ENCODE measurements around the gene PLCD3. TPM values are rescaled to one million over a fixed set of nuclear protein-coding genes. Genes with fewer than 3 reads are reported as not detected.

Gene PLCD3
- total and polyA plus RNA-seq, 2 of the 13 experiments (the other 11 are each of a cell fraction or from before 2014, with no cell fraction given): 11.3 to 39.1 TPM

- TF ChIP-seq ZKSCAN8 (CRISPR knock-in tag; IDR thresholded peaks at IDR 0.05; ENCODE audit: borderline replicate concordance) (no peak), NFATC3 (CRISPR knock-in tag; IDR thresholded peaks at IDR 0.05) (no peak), ZSCAN5A (CRISPR knock-in tag; IDR thresholded peaks at IDR 0.05; ENCODE audit: borderline replicate concordance) (0 out of 2 replicates have a peak, but pooled peaks have one; percentile 52), SALL2 (CRISPR knock-in tag; IDR thresholded peaks at IDR 0.05) (no peak), ZNF350 (CRISPR knock-in tag; IDR thresholded peaks at IDR 0.05; ENCODE audit: borderline replicate concordance, low read depth) (peak; percentile 69; the same call in 1 of the 2 replicates), ZNF44 (CRISPR knock-in tag; IDR thresholded peaks at IDR 0.05) (no peak), TMF1 (CRISPR knock-in tag; IDR thresholded peaks at IDR 0.05; ENCODE audit: low read depth) (no peak), ZNF275 (CRISPR knock-in tag; IDR thresholded peaks at IDR 0.05; ENCODE audit: borderline replicate concordance) (no peak), ZNF530 (CRISPR knock-in tag; IDR thresholded peaks at IDR 0.05; ENCODE audit: low read depth) (no peak), HOXA3 (CRISPR knock-in tag; IDR thresholded peaks at IDR 0.05) (no peak), NFIC (IDR thresholded peaks at IDR 0.05; ENCODE audit: low read length) (0 out of 2 replicates have a peak, but pooled peaks have one; percentile 8), JDP2 (CRISPR knock-in tag; IDR thresholded peaks at IDR 0.05; ENCODE audit: borderline replicate concordance) (no peak), ZNF788 (CRISPR knock-in tag; IDR thresholded peaks at IDR 0.05; ENCODE audit: borderline replicate concordance) (no peak), ZNF790 (CRISPR knock-in tag; IDR thresholded peaks at IDR 0.05; ENCODE audit: borderline replicate concordance) (no peak), RFX3 (CRISPR knock-in tag; IDR thresholded peaks at IDR 0.05) (no peak), MAFG (CRISPR knock-in tag; IDR thresholded peaks at IDR 0.05) (no peak), ZNF713 (CRISPR knock-in tag; IDR thresholded peaks at IDR 0.05) (no peak), ZNF343 (CRISPR knock-in tag; IDR thresholded peaks at IDR 0.05) (no peak)
- TF ChIP-seq, protein P1, sequence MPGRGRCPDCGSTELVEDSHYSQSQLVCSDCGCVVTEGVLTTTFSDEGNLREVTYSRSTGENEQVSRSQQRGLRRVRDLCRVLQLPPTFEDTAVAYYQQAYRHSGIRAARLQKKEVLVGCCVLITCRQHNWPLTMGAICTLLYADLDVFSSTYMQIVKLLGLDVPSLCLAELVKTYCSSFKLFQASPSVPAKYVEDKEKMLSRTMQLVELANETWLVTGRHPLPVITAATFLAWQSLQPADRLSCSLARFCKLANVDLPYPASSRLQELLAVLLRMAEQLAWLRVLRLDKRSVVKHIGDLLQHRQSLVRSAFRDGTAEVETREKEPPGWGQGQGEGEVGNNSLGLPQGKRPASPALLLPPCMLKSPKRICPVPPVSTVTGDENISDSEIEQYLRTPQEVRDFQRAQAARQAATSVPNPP (CRISPR knock-in tag; IDR thresholded peaks at IDR 0.05): 0 out of 2 replicates have a peak, but pooled peaks have one; percentile 22
- TF ChIP-seq, protein P2, sequence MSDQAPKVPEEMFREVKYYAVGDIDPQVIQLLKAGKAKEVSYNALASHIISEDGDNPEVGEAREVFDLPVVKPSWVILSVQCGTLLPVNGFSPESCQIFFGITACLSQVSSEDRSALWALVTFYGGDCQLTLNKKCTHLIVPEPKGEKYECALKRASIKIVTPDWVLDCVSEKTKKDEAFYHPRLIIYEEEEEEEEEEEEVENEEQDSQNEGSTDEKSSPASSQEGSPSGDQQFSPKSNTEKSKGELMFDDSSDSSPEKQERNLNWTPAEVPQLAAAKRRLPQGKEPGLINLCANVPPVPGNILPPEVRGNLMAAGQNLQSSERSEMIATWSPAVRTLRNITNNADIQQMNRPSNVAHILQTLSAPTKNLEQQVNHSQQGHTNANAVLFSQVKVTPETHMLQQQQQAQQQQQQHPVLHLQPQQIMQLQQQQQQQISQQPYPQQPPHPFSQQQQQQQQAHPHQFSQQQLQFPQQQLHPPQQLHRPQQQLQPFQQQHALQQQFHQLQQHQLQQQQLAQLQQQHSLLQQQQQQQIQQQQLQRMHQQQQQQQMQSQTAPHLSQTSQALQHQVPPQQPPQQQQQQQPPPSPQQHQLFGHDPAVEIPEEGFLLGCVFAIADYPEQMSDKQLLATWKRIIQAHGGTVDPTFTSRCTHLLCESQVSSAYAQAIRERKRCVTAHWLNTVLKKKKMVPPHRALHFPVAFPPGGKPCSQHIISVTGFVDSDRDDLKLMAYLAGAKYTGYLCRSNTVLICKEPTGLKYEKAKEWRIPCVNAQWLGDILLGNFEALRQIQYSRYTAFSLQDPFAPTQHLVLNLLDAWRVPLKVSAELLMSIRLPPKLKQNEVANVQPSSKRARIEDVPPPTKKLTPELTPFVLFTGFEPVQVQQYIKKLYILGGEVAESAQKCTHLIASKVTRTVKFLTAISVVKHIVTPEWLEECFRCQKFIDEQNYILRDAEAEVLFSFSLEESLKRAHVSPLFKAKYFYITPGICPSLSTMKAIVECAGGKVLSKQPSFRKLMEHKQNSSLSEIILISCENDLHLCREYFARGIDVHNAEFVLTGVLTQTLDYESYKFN (CRISPR knock-in tag; conservative IDR thresholded peaks at IDR 0.05): no peak
- TF ChIP-seq, protein P3, sequence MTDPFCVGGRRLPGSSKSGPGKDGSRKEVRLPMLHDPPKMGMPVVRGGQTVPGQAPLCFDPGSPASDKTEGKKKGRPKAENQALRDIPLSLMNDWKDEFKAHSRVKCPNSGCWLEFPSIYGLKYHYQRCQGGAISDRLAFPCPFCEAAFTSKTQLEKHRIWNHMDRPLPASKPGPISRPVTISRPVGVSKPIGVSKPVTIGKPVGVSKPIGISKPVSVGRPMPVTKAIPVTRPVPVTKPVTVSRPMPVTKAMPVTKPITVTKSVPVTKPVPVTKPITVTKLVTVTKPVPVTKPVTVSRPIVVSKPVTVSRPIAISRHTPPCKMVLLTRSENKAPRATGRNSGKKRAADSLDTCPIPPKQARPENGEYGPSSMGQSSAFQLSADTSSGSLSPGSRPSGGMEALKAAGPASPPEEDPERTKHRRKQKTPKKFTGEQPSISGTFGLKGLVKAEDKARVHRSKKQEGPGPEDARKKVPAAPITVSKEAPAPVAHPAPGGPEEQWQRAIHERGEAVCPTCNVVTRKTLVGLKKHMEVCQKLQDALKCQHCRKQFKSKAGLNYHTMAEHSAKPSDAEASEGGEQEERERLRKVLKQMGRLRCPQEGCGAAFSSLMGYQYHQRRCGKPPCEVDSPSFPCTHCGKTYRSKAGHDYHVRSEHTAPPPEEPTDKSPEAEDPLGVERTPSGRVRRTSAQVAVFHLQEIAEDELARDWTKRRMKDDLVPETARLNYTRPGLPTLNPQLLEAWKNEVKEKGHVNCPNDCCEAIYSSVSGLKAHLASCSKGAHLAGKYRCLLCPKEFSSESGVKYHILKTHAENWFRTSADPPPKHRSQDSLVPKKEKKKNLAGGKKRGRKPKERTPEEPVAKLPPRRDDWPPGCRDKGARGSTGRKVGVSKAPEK (CRISPR knock-in tag; IDR thresholded peaks at IDR 0.05; ENCODE audit: borderline replicate concordance): no peak
Observed at GRCh38 chr17:45146592-45146889, 14.2 kb upstream of the PLCD3 start (continued).
